ENCODE measurements around the gene APBA2.
A peak's percentile ranks its signal among the peaks of the same experiment; 100 is the strongest.
"Not testable (repeated sequence)": the region's sequence is repeated elsewhere in the genome, so short reads cannot be mapped to it uniquely, and the experiment has no call there.

APBA2 gene

GRCh38 chr15:28885630-28886430 lies at the start of gene APBA2:
TSS of gene APBA2 (plus strand) at chr15:28885974. CDS start at chr15:29053885, 167,911 bp downstream.
- peak in 2 of 3 experiments; percentile 17 to 40 for DNase-seq (ENCODE audit: low read depth in 3 of 3)

GRCh38 chr15:28840285-28840684 lies 45.5 kb upstream of the APBA2 start:
- not testable (repeated sequence) for DNase-seq (ENCODE audit: low read depth in 3 of 3)

- DNase-seq (ENCODE audit: low read depth in 3 of 3), result not testable (repeated sequence)
These were observed 43.6 kb upstream of the APBA2 start for GRCh38 chr15:28842210-28842609.

- not testable (repeated sequence) for DNase-seq (ENCODE audit: low read depth in 3 of 3)
These were observed 42.3 kb upstream of the APBA2 start for GRCh38 chr15:28843520-28843919.

- DNase-seq (ENCODE audit: low read depth in 3 of 3), result not testable (repeated sequence)
These were observed 41.6 kb upstream of the APBA2 start for GRCh38 chr15:28844147-28844546.

- not testable (repeated sequence) for DNase-seq (ENCODE audit: low read depth in 3 of 3)
These were observed 38.5 kb upstream of the APBA2 start for GRCh38 chr15:28847247-28847646.

GRCh38 chr15:28847959-28848358 lies 37.8 kb upstream of the APBA2 start:
- DNase-seq (ENCODE audit: low read depth in 3 of 3), result not testable (repeated sequence)

- peak in 1 of 3 experiments; percentile 16 for DNase-seq (ENCODE audit: low read depth in 3 of 3)
These were observed 37.3 kb upstream of the APBA2 start, which contains the start of gene GOLGA6L7 for GRCh38 chr15:28848521-28848920. TSS of gene GOLGA6L7 (minus strand) at chr15:28848644. CDS start at chr15:28848549, 95 bp downstream.

GRCh38 chr15:28849271-28849670 lies 36.5 kb upstream of the APBA2 start:
- DNase-seq (ENCODE audit: low read depth in 3 of 3), result not testable (repeated sequence)

GRCh38 chr15:28849766-28850165 lies 36.0 kb upstream of the APBA2 start:
- DNase-seq (ENCODE audit: low read depth in 3 of 3), result not testable (repeated sequence)

GRCh38 chr15:28853654-28854053 lies 32.1 kb upstream of the APBA2 start:
- DNase-seq (ENCODE audit: low read depth in 3 of 3), result not testable (repeated sequence)

GRCh38 chr15:28854578-28854977 lies 31.2 kb upstream of the APBA2 start:
- DNase-seq (ENCODE audit: low read depth in 3 of 3), result not testable (repeated sequence)

- no peak for DNase-seq (ENCODE audit: low read depth in 3 of 3)
These were observed 24.7 kb upstream of the APBA2 start for GRCh38 chr15:28861031-28861534.

GRCh38 chr15:28861589-28862293 lies 24.0 kb upstream of the APBA2 start:
- not testable (repeated sequence) for DNase-seq (ENCODE audit: low read depth in 3 of 3)

- no peak for DNase-seq (ENCODE audit: low read depth in 3 of 3)
These were observed 16.9 kb upstream of the APBA2 start for GRCh38 chr15:28868744-28869345.

GRCh38 chr15:28871168-28871567 lies 14.6 kb upstream of the APBA2 start:
- no peak for DNase-seq (ENCODE audit: low read depth in 3 of 3)

- DNase-seq (ENCODE audit: low read depth in 3 of 3), result no peak
These were observed 12.8 kb upstream of the APBA2 start for GRCh38 chr15:28873006-28873405.

- DNase-seq (ENCODE audit: low read depth in 3 of 3), result no peak
These were observed 12.1 kb upstream of the APBA2 start for GRCh38 chr15:28873585-28874190.

- no peak for DNase-seq (ENCODE audit: low read depth in 3 of 3)
These were observed 10.2 kb upstream of the APBA2 start for GRCh38 chr15:28875461-28876000.

GRCh38 chr15:28876131-28876844 lies 9.5 kb upstream of the APBA2 start:
- DNase-seq (ENCODE audit: low read depth in 3 of 3), result no peak

- DNase-seq (ENCODE audit: low read depth in 3 of 3), result no peak
These were observed 9.0 kb upstream of the APBA2 start for GRCh38 chr15:28876845-28877185.
